Amniotic stem cell (primary cell): ENCODE measurements around the gene UBR2.
"Not testable (repeated sequence)": the region's sequence is repeated elsewhere in the genome, so short reads cannot be mapped to it uniquely, and the experiment has no call there.

Source experiments
- DNase-seq: peaks from one replicate; lab custom pipeline; 2025; lab: John Stamatoyannopoulos, UW

Gene UBR2

DNA sequence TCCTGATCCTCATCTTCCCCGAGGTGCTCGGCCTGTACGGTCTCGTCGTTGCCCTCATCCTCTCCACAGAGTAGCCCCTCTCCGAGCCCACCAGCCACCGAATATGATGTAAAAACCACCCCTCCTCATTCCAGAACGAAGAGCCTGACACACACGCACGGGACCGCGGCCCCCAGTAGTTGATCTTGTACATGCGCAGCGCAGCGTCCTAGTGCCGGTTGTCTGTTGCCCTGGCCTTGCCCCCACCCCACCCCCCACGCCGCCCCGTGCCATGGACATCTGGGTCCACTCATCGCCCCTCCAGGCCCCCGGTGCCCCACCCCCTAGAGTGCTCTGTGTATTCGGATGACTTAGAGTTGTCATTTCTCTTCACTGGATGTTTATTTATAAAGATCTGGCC is 163.8 kb downstream of the UBR2 start:
- DNase-seq: no peak

DNA sequence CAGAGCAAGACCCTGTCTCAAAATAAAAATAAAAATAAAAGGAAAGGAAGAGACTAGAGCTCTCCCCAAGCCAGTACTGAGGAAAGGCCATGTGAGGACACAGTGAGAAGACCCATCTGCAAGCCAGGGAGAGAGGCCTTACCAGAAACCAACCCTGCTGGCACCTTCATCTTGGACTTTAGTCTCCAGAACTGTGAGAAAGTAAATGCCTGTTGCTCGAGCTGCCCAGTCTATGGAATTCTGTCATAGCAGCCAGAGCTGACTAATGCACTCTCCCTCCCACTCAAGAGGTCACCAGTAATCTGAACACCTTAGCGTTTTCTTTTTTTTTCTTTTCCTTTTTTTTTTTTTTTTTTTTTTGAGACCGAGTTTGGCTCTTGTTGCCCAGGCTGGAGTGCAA is 165.9 kb downstream of the UBR2 start:
- no peak for DNase-seq

DNA sequence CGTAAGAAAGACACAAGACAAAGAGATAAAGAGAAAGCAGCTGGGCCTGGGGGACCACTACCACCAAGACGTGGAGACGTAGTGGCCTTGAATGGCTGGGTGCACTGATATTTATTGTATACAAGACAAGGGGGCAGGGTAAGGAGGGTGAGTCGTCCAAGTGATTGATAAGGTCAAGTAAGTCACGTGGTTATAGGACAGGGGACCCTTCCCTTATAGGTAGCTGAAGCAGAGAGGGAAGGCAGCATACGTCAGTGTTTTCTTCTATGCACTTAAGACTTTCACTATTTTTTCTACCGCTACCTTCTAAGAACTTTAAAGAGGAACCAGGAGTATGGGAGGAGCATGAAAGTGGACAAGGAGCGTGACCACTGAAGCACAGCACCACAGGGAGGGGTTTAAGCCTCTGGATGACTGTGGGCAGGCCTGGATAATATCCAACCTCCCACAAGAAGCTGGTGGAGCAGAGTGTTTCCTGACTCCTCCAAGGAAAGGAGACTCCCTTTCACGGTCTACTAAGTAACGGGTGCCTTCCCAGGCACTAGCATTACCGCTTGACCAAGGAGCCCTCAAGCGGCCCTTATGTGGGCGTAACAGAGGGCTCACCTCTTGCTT is 170.1 kb downstream of the UBR2 start:
- not testable (repeated sequence) for DNase-seq

- no peak for DNase-seq
These were observed 172.1 kb downstream of the UBR2 start for GRCh38 chr6:42735976-42736375.

DNA sequence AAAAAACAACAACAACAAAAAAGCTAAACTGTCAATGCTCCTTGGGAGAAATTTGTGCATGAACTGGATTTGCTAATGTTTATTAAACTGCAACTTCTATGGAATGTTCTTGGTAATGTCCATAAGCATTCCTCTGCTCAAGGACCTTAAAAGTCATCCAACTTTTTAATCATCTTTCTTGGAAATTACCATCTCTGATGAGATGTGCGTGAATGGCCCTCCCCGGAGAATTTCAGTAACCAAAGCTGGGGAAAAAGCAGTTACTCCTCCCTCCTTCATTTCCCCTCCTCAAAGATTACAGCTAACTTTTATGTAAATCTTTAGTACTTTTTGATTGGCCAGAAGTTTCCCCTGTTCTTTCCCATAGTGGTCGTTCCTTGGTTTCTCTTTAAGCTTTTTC is 176.9 kb downstream of the UBR2 start:
- no peak for DNase-seq

DNA sequence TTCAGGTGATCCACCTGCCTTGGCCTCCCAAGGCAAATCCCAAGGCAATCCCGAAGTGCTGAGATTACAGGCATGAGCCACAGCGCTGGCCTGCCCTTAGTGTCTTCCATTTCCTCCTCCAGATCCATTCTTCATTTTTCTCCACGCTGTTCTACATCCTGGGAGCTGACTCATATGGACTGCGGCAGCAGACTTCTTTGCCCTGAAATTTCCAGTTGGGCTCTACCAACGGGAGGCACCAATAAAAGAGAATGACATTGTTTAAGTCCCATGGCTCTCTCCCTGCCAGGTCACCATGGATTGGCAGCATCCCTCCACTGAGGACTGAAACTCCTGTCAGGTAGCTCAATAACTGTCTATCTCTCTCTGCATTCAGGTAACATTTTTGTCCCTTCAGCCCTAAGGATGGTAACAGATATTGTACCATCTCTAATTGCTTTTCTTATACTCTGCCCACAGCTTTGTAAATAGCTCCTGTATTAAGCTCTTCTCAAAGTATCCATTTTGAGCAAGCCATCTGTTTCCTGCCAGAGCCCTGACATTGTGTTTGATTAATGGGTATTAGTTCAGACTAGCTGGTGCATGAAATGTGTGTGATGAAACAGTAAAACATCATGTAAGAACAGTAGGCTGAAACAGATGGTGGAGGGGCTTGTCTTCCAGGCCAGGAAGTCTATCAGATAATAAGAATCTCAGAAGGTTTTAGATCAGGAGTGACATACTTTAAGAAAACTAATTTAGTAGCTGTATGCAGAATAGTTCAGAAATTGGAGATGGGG is 178.5 kb downstream of the UBR2 start:
- no peak for DNase-seq
